Liver (tissue), 9 donors: ENCODE data around the gene NFKB2. TPM values are rescaled to one million over a fixed set of nuclear protein-coding genes. Genes with fewer than 3 reads are reported as not detected.

Experiments used
- DNase-seq: peaks from one replicate; pipeline ENCODE4 v3.0.0-alpha.2; 2017; ENCODE audit warnings: low spot score
- H3K27ac ChIP-seq, 2 donors: one replicate each; pipeline ENCODE4 v1.7.0; 2013; ENCODE audit warnings: inconsistent platforms in 2 of 2, low read length in 2 of 2, control low read depth in 1 of 2, low read depth in 1 of 2, mild to moderate bottlenecking in 1 of 2
- H3K27me3 ChIP-seq, 4 donors: one replicate each; pipeline versions ENCODE4 v1.6.1 to v1.7.0; 2013; ENCODE audit warnings: low read length in 3 of 4, inconsistent platforms in 1 of 4, mild to moderate bottlenecking in 1 of 4, moderate library complexity in 1 of 4; ENCODE audit not compliant: control insufficient read depth in 4 of 4, insufficient read depth in 4 of 4
- H3K36me3 ChIP-seq, 4 donors: one replicate each; pipeline versions ENCODE4 v1.6.1 to v1.7.0; 2013; ENCODE audit warnings: low read length in 3 of 4, mild to moderate bottlenecking in 3 of 4, low read depth in 1 of 4, moderate library complexity in 1 of 4; ENCODE audit not compliant: control insufficient read depth in 4 of 4, insufficient read depth in 3 of 4
- H3K4me1 ChIP-seq, 4 donors: one replicate each; pipeline versions ENCODE4 v1.6.1 to v1.7.0; 2013; ENCODE audit warnings: low read length in 3 of 4, mild to moderate bottlenecking in 3 of 4, moderate library complexity in 1 of 4; ENCODE audit not compliant: control insufficient read depth in 4 of 4, insufficient read depth in 4 of 4
- H3K4me3 ChIP-seq, 3 donors: one replicate each; pipeline versions ENCODE4 v1.6.1 to v1.7.0; 2013; ENCODE audit warnings: low read length in 3 of 3, control low read depth in 1 of 3, low read depth in 1 of 3, mild to moderate bottlenecking in 1 of 3
- H3K9ac ChIP-seq, 2 donors: one replicate each; pipeline ENCODE4 v1.7.0; 2013; ENCODE audit warnings: low read length in 2 of 2, mild to moderate bottlenecking in 2 of 2, moderate library complexity in 2 of 2, control low read depth in 1 of 2, low read depth in 1 of 2
- H3K9me3 ChIP-seq, 4 donors: one replicate each; pipeline versions ENCODE4 v1.6.1 to v1.7.0; 2013; ENCODE audit warnings: low read length in 3 of 4; ENCODE audit not compliant: control insufficient read depth in 4 of 4
- CTCF ChIP-seq: fragments of 150-350 bp; IDR thresholded peaks from 2 replicates; pipeline ENCODE4 v1.5.1; 2017; ENCODE audit warnings: improper control_type of control experiment, low read depth, low read length; ENCODE audit not compliant: missing input control
- EGR1 ChIP-seq, 2 donors: IDR thresholded peaks; 2 replicates each; pipeline ENCODE4 v1.6.1; 2016 to 2018; ENCODE audit warnings: antibody characterized with exemption in 2 of 2, low read depth in 2 of 2
- FOXA1 ChIP-seq: IDR thresholded peaks from 2 replicates; pipeline ENCODE4 v1.6.1; 2016; ENCODE audit warnings: antibody characterized with exemption
- FOXA2 ChIP-seq: IDR thresholded peaks from 2 replicates; pipeline ENCODE4 v1.6.1; 2016; ENCODE audit warnings: antibody characterized with exemption
- GABPA ChIP-seq, 2 donors: IDR thresholded peaks in 1 of 2; conservative IDR thresholded peaks in 1 of 2; 2 replicates each; pipeline ENCODE4 v1.6.1; 2016; ENCODE audit warnings: antibody characterized with exemption in 2 of 2, mild to moderate bottlenecking in 1 of 2, moderate library complexity in 1 of 2
- HNF4A ChIP-seq, 2 donors: conservative IDR thresholded peaks; 2 replicates each; pipeline ENCODE4 v1.6.1; 2016; ENCODE audit warnings: antibody characterized with exemption in 2 of 2, mild to moderate bottlenecking in 2 of 2
- JUND ChIP-seq, 2 donors: IDR thresholded peaks; 2 replicates each; pipeline ENCODE4 v1.6.1; 2016; ENCODE audit warnings: antibody characterized with exemption in 2 of 2
- MAX ChIP-seq: IDR thresholded peaks from 2 replicates; pipeline ENCODE4 v1.6.1; 2016; ENCODE audit warnings: antibody characterized with exemption
- NR2F2 ChIP-seq: IDR thresholded peaks from 2 replicates; pipeline ENCODE4 v1.6.1; 2016; ENCODE audit warnings: antibody characterized with exemption
- RAD21 ChIP-seq, 2 donors: IDR thresholded peaks; 2 replicates each; pipeline ENCODE4 v1.6.1; 2016; ENCODE audit warnings: antibody characterized with exemption in 2 of 2, mild to moderate bottlenecking in 2 of 2
- TAF1 ChIP-seq: conservative IDR thresholded peaks from 2 replicates; pipeline ENCODE4 v1.6.1; 2016; ENCODE audit warnings: antibody characterized with exemption, mild to moderate bottlenecking
- YY1 ChIP-seq: IDR thresholded peaks from 2 replicates; pipeline ENCODE4 v1.6.1; 2016; ENCODE audit warnings: antibody characterized with exemption, mild to moderate bottlenecking
- WGBS: extraction: QIAGEN DNeasy Blood & Tissue Kit; methylation state at CpG from one replicate; pipeline ENCODE4 v1.1.7; 2013; 5-methylcytosine and 5-hydroxymethylcytosine counted together
- polyA plus RNA-seq, 2 donors: library from polyadenylated mRNA; stranded (reverse) in 1 of 2; unstranded in 1 of 2; fragments of 200-250 nt in 1 of 2; fragments of >200 nt in 1 of 2; fragmentation: Nextera tagmentation in 1 of 2; extraction: Ambion mirVana in 1 of 2; gene quantifications; one replicate each; pipeline versions ENCODE4 v1.2.1 to v1.2.3, GENCODE V29; 2013 to 2015
- total RNA-seq, 2 donors: library from RNA; depleted of rRNA; stranded (reverse); fragments of >200 nt; gene quantifications; one replicate each; pipeline ENCODE4 v1.2.3, GENCODE V29; 2014
- TF ChIP-seq, protein P1 (sequence below): IDR thresholded peaks from 2 replicates; pipeline ENCODE4 v1.6.1; 2016; ENCODE audit warnings: antibody characterized with exemption
- TF ChIP-seq, protein P2 (sequence below): IDR thresholded peaks from 2 replicates; pipeline ENCODE4 v1.6.1; 2016; ENCODE audit warnings: antibody characterized with exemption
- TF ChIP-seq, protein P3 (sequence below): IDR thresholded peaks from 2 replicates; pipeline ENCODE4 v1.6.1; 2016; ENCODE audit warnings: antibody characterized with exemption, mild to moderate bottlenecking
- donor health status: healthy.
- donor health status: healthy.
- donor health status: healthy.
- donor health status: healthy.
- donor health status: healthy.

The NFKB2 gene
- total and polyA plus RNA-seq, 4 donors: 1.8 to 8.5 (median 7.1) TPM

- H3K36me3 ChIP-seq: peaks cover 0 to 18% (median 2%) of the 10 kb centered on the region in 4 donors
- DNase-seq: no peak
These were observed 10.1 kb downstream of the NFKB2 start for GRCh38 chr10:102405632-102406031.

DNA sequence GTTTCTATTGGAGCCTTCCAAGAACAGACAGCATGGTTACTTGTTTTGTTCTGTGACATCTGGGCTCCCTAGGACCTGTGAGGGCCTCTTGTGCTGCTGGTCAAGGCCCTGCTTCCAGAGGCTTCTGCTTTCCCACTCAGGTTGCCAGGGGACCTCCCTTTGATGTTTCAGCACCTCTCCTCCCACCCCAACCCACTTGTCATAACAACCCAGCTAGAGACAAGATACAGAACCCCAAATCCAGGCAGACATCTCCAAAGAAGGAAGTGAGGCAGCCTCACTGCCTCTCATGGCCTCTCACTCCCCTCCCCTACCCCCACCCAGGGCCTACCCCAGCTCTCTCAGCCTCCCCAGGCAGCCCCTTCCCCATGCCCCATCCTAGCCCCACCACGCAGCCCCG, 11.3 kb downstream of the NFKB2 start:
- no peaks in the 10 kb centered on the region for H3K9me3 ChIP-seq
- WGBS: 95% methylated on average over 2 of the region's 2 CpGs
- DNase-seq: no peak
- H3K4me1 ChIP-seq: peaks cover 2 to 8% (median 5%) of the 10 kb centered on the region in 4 donors
- no peak overlapping the region for H3K9ac ChIP-seq
- H3K36me3 ChIP-seq: peaks cover 0 to 7% (median under 1%) of the 10 kb centered on the region in 4 donors
- TF ChIP-seq GABPA (IDR thresholded peaks at IDR 0.05 in 1 of 2, conservative IDR thresholded peaks at IDR 0.05 in 1 of 2): no peak
- TF ChIP-seq RAD21 (IDR thresholded peaks at IDR 0.05): no peak
- no peak for TF ChIP-seq TAF1
- no peak for TF ChIP-seq CTCF
- no peak for TF ChIP-seq FOXA2
- no peak for TF ChIP-seq YY1
- no peak for TF ChIP-seq EGR1 (IDR thresholded peaks at IDR 0.05; ENCODE audit: low read depth in 2 of 2)
- no peak for TF ChIP-seq NR2F2
- TF ChIP-seq, protein P1, sequence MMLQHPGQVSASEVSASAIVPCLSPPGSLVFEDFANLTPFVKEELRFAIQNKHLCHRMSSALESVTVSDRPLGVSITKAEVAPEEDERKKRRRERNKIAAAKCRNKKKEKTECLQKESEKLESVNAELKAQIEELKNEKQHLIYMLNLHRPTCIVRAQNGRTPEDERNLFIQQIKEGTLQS: no peak
- H3K27me3 ChIP-seq: peaks cover 0 to 18% (median 4%) of the 10 kb centered on the region in 4 donors
- no peak overlapping the region for H3K27ac ChIP-seq
- no peak overlapping the region for H3K4me3 ChIP-seq

More at GRCh38 chr10:102405632-102406031, 10.1 kb downstream of the NFKB2 start:
- H3K9me3 ChIP-seq: no peaks in the 10 kb centered on the region
- peaks cover 2 to 8% (median 5%) of the 10 kb centered on the region in 4 donors for H3K4me1 ChIP-seq
- no peak overlapping the region for H3K9ac ChIP-seq
- no peak overlapping the region for H3K4me3 ChIP-seq
- H3K27me3 ChIP-seq: peaks cover 0 to 8% (median 2%) of the 10 kb centered on the region in 4 donors
- TF ChIP-seq TAF1 (no peak), JUND (IDR thresholded peaks at IDR 0.05) (no peak), MAX (no peak), FOXA2 (no peak), RAD21 (IDR thresholded peaks at IDR 0.05) (no peak), FOXA1 (no peak), NR2F2 (no peak), HNF4A (conservative IDR thresholded peaks at IDR 0.05) (no peak), EGR1 (IDR thresholded peaks at IDR 0.05; ENCODE audit: low read depth in 2 of 2) (no peak)
- TF ChIP-seq, protein P1: no peak
- TF ChIP-seq, protein P2, sequence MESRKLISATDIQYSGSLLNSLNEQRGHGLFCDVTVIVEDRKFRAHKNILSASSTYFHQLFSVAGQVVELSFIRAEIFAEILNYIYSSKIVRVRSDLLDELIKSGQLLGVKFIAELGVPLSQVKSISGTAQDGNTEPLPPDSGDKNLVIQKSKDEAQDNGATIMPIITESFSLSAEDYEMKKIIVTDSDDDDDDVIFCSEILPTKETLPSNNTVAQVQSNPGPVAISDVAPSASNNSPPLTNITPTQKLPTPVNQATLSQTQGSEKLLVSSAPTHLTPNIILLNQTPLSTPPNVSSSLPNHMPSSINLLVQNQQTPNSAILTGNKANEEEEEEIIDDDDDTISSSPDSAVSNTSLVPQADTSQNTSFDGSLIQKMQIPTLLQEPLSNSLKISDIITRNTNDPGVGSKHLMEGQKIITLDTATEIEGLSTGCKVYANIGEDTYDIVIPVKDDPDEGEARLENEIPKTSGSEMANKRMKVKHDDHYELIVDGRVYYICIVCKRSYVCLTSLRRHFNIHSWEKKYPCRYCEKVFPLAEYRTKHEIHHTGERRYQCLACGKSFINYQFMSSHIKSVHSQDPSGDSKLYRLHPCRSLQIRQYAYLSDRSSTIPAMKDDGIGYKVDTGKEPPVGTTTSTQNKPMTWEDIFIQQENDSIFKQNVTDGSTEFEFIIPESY: no peak
- TF ChIP-seq, protein P3, sequence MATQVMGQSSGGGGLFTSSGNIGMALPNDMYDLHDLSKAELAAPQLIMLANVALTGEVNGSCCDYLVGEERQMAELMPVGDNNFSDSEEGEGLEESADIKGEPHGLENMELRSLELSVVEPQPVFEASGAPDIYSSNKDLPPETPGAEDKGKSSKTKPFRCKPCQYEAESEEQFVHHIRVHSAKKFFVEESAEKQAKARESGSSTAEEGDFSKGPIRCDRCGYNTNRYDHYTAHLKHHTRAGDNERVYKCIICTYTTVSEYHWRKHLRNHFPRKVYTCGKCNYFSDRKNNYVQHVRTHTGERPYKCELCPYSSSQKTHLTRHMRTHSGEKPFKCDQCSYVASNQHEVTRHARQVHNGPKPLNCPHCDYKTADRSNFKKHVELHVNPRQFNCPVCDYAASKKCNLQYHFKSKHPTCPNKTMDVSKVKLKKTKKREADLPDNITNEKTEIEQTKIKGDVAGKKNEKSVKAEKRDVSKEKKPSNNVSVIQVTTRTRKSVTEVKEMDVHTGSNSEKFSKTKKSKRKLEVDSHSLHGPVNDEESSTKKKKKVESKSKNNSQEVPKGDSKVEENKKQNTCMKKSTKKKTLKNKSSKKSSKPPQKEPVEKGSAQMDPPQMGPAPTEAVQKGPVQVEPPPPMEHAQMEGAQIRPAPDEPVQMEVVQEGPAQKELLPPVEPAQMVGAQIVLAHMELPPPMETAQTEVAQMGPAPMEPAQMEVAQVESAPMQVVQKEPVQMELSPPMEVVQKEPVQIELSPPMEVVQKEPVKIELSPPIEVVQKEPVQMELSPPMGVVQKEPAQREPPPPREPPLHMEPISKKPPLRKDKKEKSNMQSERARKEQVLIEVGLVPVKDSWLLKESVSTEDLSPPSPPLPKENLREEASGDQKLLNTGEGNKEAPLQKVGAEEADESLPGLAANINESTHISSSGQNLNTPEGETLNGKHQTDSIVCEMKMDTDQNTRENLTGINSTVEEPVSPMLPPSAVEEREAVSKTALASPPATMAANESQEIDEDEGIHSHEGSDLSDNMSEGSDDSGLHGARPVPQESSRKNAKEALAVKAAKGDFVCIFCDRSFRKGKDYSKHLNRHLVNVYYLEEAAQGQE: no peak
- no peak overlapping the region for H3K27ac ChIP-seq
- WGBS: 81% methylated on average over 6 of the region's 6 CpGs
